ENCODE data around the gene SEC22A.

Gene SEC22A

GRCh38 chr3:123310186-123310585 lies 108.4 kb downstream of the SEC22A start:
- no peak for DNase-seq

- DNase-seq = no peak
Observed at GRCh38 chr3:123310741-123311140, 109.0 kb downstream of the SEC22A start.

GRCh38 chr3:123311201-123311600 lies 109.5 kb downstream of the SEC22A start:
- no peak for DNase-seq

- DNase-seq = no peak
Observed at GRCh38 chr3:123312331-123313265, 110.9 kb downstream of the SEC22A start.

- DNase-seq = no peak
Observed at GRCh38 chr3:123313889-123314288, 112.1 kb downstream of the SEC22A start.

GRCh38 chr3:123314359-123315270 lies 112.9 kb downstream of the SEC22A start:
- no peak for DNase-seq

- DNase-seq = no peak
Observed at GRCh38 chr3:123315271-123315595, 113.5 kb downstream of the SEC22A start.

GRCh38 chr3:123317716-123318115 lies 116.0 kb downstream of the SEC22A start:
- DNase-seq = no peak

- no peak for DNase-seq
Observed at GRCh38 chr3:123318374-123318773, 116.6 kb downstream of the SEC22A start.

GRCh38 chr3:123319760-123320159 lies 118.0 kb downstream of the SEC22A start:
- no peak for DNase-seq

- DNase-seq = no peak
Observed at GRCh38 chr3:123320221-123320620, 118.5 kb downstream of the SEC22A start.

GRCh38 chr3:123321806-123322205 lies 120.1 kb downstream of the SEC22A start:
- DNase-seq = no peak

GRCh38 chr3:123322866-123323265 lies 121.1 kb downstream of the SEC22A start:
- no peak for DNase-seq
